Neural cell (in vitro differentiated cells): Measurements from ENCODE around the gene GLI3. TPM values are rescaled to one million over a fixed set of nuclear protein-coding genes. Genes with fewer than 3 reads are reported as not detected.

ENCODE experiments used
- H2AFZ ChIP-seq: fragments of 200-600, 300-800 bp; sonication (generic), shearing (Covaris generic); 2 replicates; pipeline ENCODE4 v1.6.0; 2014; ENCODE audit warnings: low read depth, mild to moderate bottlenecking, antibody characterized with exemption, low read length, moderate library complexity
- H3F3A ChIP-seq: fragments of 200-600 bp; shearing (Covaris generic); 2 replicates; pipeline ENCODE4 v1.6.1; 2016; ENCODE audit warnings: mild to moderate bottlenecking, moderate library complexity, mixed read lengths, antibody characterized with exemption, low read length; ENCODE audit not compliant: insufficient read depth, poor library complexity, severe bottlenecking
- H3K27ac ChIP-seq: fragments of 200-600, 300-800 bp; sonication (generic), shearing (Covaris generic); 2 replicates; pipeline ENCODE4 v1.5.1; 2014; ENCODE audit warnings: mild to moderate bottlenecking, low read length, moderate library complexity
- H3K27me3 ChIP-seq: fragments of 300-800, 200-600 bp; sonication (generic), shearing (Covaris generic); 2 replicates; pipeline ENCODE4 v1.6.0; 2014; ENCODE audit warnings: mild to moderate bottlenecking, low read depth, low read length, moderate library complexity; ENCODE audit not compliant: insufficient read depth
- H3K36me3 ChIP-seq: fragments of 300-800, 200-600 bp; sonication (generic), shearing (Covaris generic); 2 replicates; pipeline ENCODE4 v1.5.1; 2014; ENCODE audit warnings: mild to moderate bottlenecking, antibody characterized with exemption, low read length, moderate library complexity; ENCODE audit not compliant: insufficient read depth
- H3K4me2 ChIP-seq: fragments of 300-800, 200-600 bp; sonication (generic), shearing (Covaris generic); 2 replicates; pipeline ENCODE4 v1.6.0; 2014; ENCODE audit warnings: mild to moderate bottlenecking, low read length
- H3K4me3 ChIP-seq: fragments of 300-800, 200-600 bp; sonication (generic), shearing (Covaris generic); 2 replicates; pipeline ENCODE4 v1.5.1; 2014; ENCODE audit warnings: mild to moderate bottlenecking, low read length, moderate library complexity
- H3K79me2 ChIP-seq: fragments of 200-600 bp; shearing (Covaris generic); replicated peaks from 2 replicates; pipeline ENCODE4 v1.6.0; 2014; ENCODE audit warnings: mild to moderate bottlenecking, low read length, moderate library complexity; ENCODE audit not compliant: insufficient read depth
- H3K9ac ChIP-seq: fragments of 300-800, 200-600 bp; sonication (generic), shearing (Covaris generic); 2 replicates; pipeline ENCODE4 v1.6.1; 2016; ENCODE audit warnings: mild to moderate bottlenecking, low read length, mixed read lengths
- H3K9me2 ChIP-seq: fragments of 200-600 bp; shearing (Covaris generic); 2 replicates; pipeline ENCODE4 v1.6.1; 2016; ENCODE audit warnings: mild to moderate bottlenecking, low read length, mixed read lengths; ENCODE audit not compliant: insufficient read depth
- H3K9me3 ChIP-seq: fragments of 200-600, 300-800 bp; sonication (generic), shearing (Covaris generic); 2 replicates; pipeline ENCODE4 v1.6.1; 2016; ENCODE audit warnings: mild to moderate bottlenecking, mixed run types, low read length, moderate library complexity, mixed read lengths
- H4K20me1 ChIP-seq: fragments of 200-600 bp; shearing (Covaris generic); 2 replicates; pipeline ENCODE4 v1.6.1; 2016; ENCODE audit warnings: mild to moderate bottlenecking, mixed run types; ENCODE audit not compliant: insufficient read depth
- CTCF ChIP-seq: fragments of 450-650 bp; IDR thresholded peaks from 2 replicates; pipeline ENCODE4 v1.5.1; 2014; ENCODE audit warnings: antibody characterized with exemption, mild to moderate bottlenecking, moderate library complexity; ENCODE audit not compliant: poor library complexity, severe bottlenecking
- EP300 ChIP-seq: fragments of 450-650 bp; conservative IDR thresholded peaks from 2 replicates; pipeline ENCODE4 v1.6.1; 2014; ENCODE audit warnings: antibody characterized with exemption, mild to moderate bottlenecking, moderate library complexity; ENCODE audit not compliant: poor library complexity, severe bottlenecking
- EZH2 ChIP-seq: fragments of 200-600, 300-800 bp; shearing (Covaris generic), sonication (generic); IDR thresholded peaks from 2 replicates; pipeline ENCODE4 v1.6.1; 2014; ENCODE audit warnings: antibody characterized with exemption, low read length, borderline replicate concordance, mild to moderate bottlenecking; ENCODE audit not compliant: insufficient read depth, poor library complexity, severe bottlenecking
- MXI1 ChIP-seq: fragments of 450-650 bp; conservative IDR thresholded peaks from 2 replicates; pipeline ENCODE4 v1.6.1; 2014; ENCODE audit warnings: antibody characterized with exemption, mild to moderate bottlenecking; ENCODE audit not compliant: poor library complexity, severe bottlenecking
- POLR2AphosphoS5 ChIP-seq: IDR thresholded peaks from 2 replicates; pipeline ENCODE4 v1.6.1; 2012
- RAD21 ChIP-seq: fragments of 450-650 bp; conservative IDR thresholded peaks from 2 replicates; pipeline ENCODE4 v1.6.1; 2014; ENCODE audit warnings: antibody characterized with exemption, mild to moderate bottlenecking, moderate library complexity
- REST ChIP-seq: IDR thresholded peaks from 2 replicates; pipeline ENCODE4 v1.6.1; 2012; ENCODE audit warnings: borderline replicate concordance
- SMC3 ChIP-seq: fragments of 450-650 bp; conservative IDR thresholded peaks from 2 replicates; pipeline ENCODE4 v1.6.1; 2014; ENCODE audit warnings: antibody characterized with exemption, mild to moderate bottlenecking, moderate library complexity; ENCODE audit not compliant: poor library complexity
- TAF1 ChIP-seq: IDR thresholded peaks from 2 replicates; pipeline ENCODE4 v1.6.1; 2012; ENCODE audit warnings: low read depth
- polyA plus RNA-seq: library from polyadenylated mRNA; depleted of rRNA; stranded (reverse); fragments of >200 nt; gene quantifications from 2 replicates; pipeline ENCODE4 v1.2.3, GENCODE V29; 2014

GLI3 gene
- polyA plus RNA-seq, 1 donor from 2014 or later, result 0.19 TPM

- TF ChIP-seq EP300, result no peak
- no peak for TF ChIP-seq REST
- no peak for TF ChIP-seq CTCF
- TF ChIP-seq POLR2AphosphoS5, result no peak
- TF ChIP-seq MXI1, result no peak
- TF ChIP-seq TAF1, result no peak
- no peak for TF ChIP-seq RAD21
- no peak for TF ChIP-seq SMC3
- no peak for TF ChIP-seq EZH2
- H4K20me1 ChIP-seq, result no peaks in the 10 kb centered on the region
These were observed 172.0 kb downstream of the GLI3 start for GRCh38 chr7:42065015-42065414.

GRCh38 chr7:42064534-42064933 lies 172.5 kb downstream of the GLI3 start:
- Histone ChIP-seq H4K20me1 (no peaks in the 10 kb centered on the region), H3F3A (no peaks in the 10 kb centered on the region), H3K27ac (no peak overlapping the region), H3K27me3 (no peaks in the 10 kb centered on the region), H3K9ac (no peak overlapping the region), H3K4me2 (no peak overlapping the region), H3K79me2 (peaks cover 89% of the 10 kb centered on the region), H3K36me3 (no peaks in the 10 kb centered on the region), H2AFZ (no peak overlapping the region), H3K9me2 (no peaks in the 10 kb centered on the region), H3K9me3 (no peaks in the 10 kb centered on the region), H3K4me3 (no peak overlapping the region)
- no peak for TF ChIP-seq MXI1
- TF ChIP-seq TAF1, result no peak
- no peak for TF ChIP-seq SMC3
- TF ChIP-seq RAD21, result no peak
- TF ChIP-seq REST, result no peak
- no peak for TF ChIP-seq CTCF
- no peak for TF ChIP-seq EZH2
- TF ChIP-seq POLR2AphosphoS5, result no peak
- no peak for TF ChIP-seq EP300

More at GRCh38 chr7:42065015-42065414, 172.0 kb downstream of the GLI3 start:
- H3K79me2 ChIP-seq, result peaks cover 89% of the 10 kb centered on the region
- no peaks in the 10 kb centered on the region for H3F3A ChIP-seq
- H3K27me3 ChIP-seq, result no peaks in the 10 kb centered on the region
- H3K9ac ChIP-seq, result no peak overlapping the region
- no peak overlapping the region for H3K27ac ChIP-seq
- no peaks in the 10 kb centered on the region for H3K9me2 ChIP-seq
- H3K36me3 ChIP-seq, result no peaks in the 10 kb centered on the region
- no peak overlapping the region for H2AFZ ChIP-seq
- no peaks in the 10 kb centered on the region for H3K9me3 ChIP-seq
- no peak overlapping the region for H3K4me2 ChIP-seq
- no peak overlapping the region for H3K4me3 ChIP-seq
